Prostate gland (tissue), 2 donors: ENCODE measurements around the gene BST1. TPM values are rescaled to one million over a fixed set of nuclear protein-coding genes. Genes with fewer than 3 reads are reported as not detected.

Source experiments
- DNase-seq: peaks from one replicate; pipeline ENCODE4 v3.0.0-alpha.2; 2019; ENCODE audit warnings: low spot score
- H3K27ac ChIP-seq, 2 donors: fragments of 200-600 bp; sonication (generic); 2 replicates each; pipeline ENCODE4 v1.5.1; 2017 to 2019
- H3K27me3 ChIP-seq: fragments of 200-600 bp; sonication (generic); replicated peaks from 2 replicates; pipeline ENCODE4 v1.5.1; 2019; ENCODE audit not compliant: insufficient read depth
- H3K36me3 ChIP-seq, 2 donors: fragments of 200-600 bp; sonication (generic); 1 replicate in 1 of 2; 2 replicates in 1 of 2; pipeline versions ENCODE4 v1.5.1 to v1.8.1; 2017 to 2019
- H3K4me1 ChIP-seq: fragments of 200-600 bp; sonication (generic); replicated peaks from 2 replicates; pipeline ENCODE4 v1.5.1; 2019
- H3K4me3 ChIP-seq, 2 donors: fragments of 200-600 bp; sonication (generic); 2 replicates each; pipeline ENCODE4 v1.5.1; 2017 to 2019
- H3K9me3 ChIP-seq: fragments of 200-600 bp; sonication (generic); 2 replicates; pipeline ENCODE4 v1.5.1; 2017
- CTCF ChIP-seq, 4 experiments: fragments of 200-600 bp in 2 of 4; fragments of 450-650 bp in 2 of 4; sonication (generic) in 2 of 4; IDR thresholded peaks; 1 replicate in 3 of 4; 2 replicates in 1 of 4; pipeline ENCODE4 v1.5.1; 2016 to 2019; ENCODE audit warnings: antibody characterized with exemption in 4 of 4, mild to moderate bottlenecking in 2 of 4, moderate library complexity in 2 of 4
- POLR2A ChIP-seq: fragments of 450-650 bp; IDR thresholded peaks from one replicate; pipeline ENCODE4 v1.6.1; 2016; ENCODE audit warnings: antibody characterized with exemption, mild to moderate bottlenecking
- POLR2AphosphoS5 ChIP-seq: sonication (generic); formaldehyde crosslinking; IDR thresholded peaks from one replicate; pipeline ENCODE4 v1.6.1; 2017; ENCODE audit warnings: antibody characterized with exemption
- WGBS: methylation state at CpG from one replicate; pipeline ENCODE4 v1.1.5; 2018; 5-methylcytosine and 5-hydroxymethylcytosine counted together
- intact Hi-C: fragments of 100-400 bp; cut with DNase I; formaldehyde crosslinking; loops from one replicate; pipeline ENCODE4 v1.14.2; 2022
- total RNA-seq, 2 donors: library from RNA; depleted of rRNA; stranded (reverse); fragments of >200 nt; gene quantifications; one replicate each; pipeline ENCODE4 v1.1.0, GENCODE V29; 2016

The BST1 gene
- total RNA-seq, 2 donors from 2014 or later = 1.1 to 2.3 TPM

- TF ChIP-seq CTCF (IDR thresholded peaks at IDR 0.05) (no peak), POLR2AphosphoS5 (no peak), POLR2A (no peak)
- Histone ChIP-seq H3K27me3 (no peaks in the 10 kb centered on the region), H3K36me3 (no peaks in the 10 kb centered on the region), H3K27ac (no peak overlapping the region), H3K9me3 (no peaks in the 10 kb centered on the region), H3K4me3 (no peak overlapping the region), H3K4me1 (no peaks in the 10 kb centered on the region)
- 73% methylated on average over 1 of the region's 1 CpG for WGBS
- DNase-seq = no peak
- intact Hi-C loops = loop anchor here (10.0 kb wide), 1 partner anchor 266 kb away; no protein-coding TSS in a partner anchor
Measured at GRCh38 chr4:15738877-15739276, 36.0 kb downstream of the BST1 start.

- no peaks in the 10 kb centered on the region for H3K4me1 ChIP-seq
- H3K27ac ChIP-seq = no peak overlapping the region
- H3K4me3 ChIP-seq = no peak overlapping the region
- no peaks in the 10 kb centered on the region for H3K36me3 ChIP-seq
- no peaks in the 10 kb centered on the region for H3K9me3 ChIP-seq
- DNase-seq = no peak
- no peaks in the 10 kb centered on the region for H3K27me3 ChIP-seq
- WGBS = 75% methylated on average over 11 of the region's 11 CpGs
- TF ChIP-seq POLR2AphosphoS5 (no peak), CTCF (IDR thresholded peaks at IDR 0.05) (no peak), POLR2A (no peak)
- intact Hi-C loops = no loop called here
Measured at GRCh38 chr4:15740764-15741404, 38.0 kb downstream of the BST1 start.

- WGBS = 59% methylated on average over 1 of the region's 1 CpG
- DNase-seq = no peak
- H3K27me3 ChIP-seq = no peaks in the 10 kb centered on the region
- H3K4me3 ChIP-seq = no peak overlapping the region
- no peak for TF ChIP-seq POLR2AphosphoS5
- TF ChIP-seq CTCF (IDR thresholded peaks at IDR 0.05) = no peak
- TF ChIP-seq POLR2A = no peak
- no peaks in the 10 kb centered on the region for H3K36me3 ChIP-seq
- H3K27ac ChIP-seq = no peak overlapping the region
- no peaks in the 10 kb centered on the region for H3K4me1 ChIP-seq
- no peaks in the 10 kb centered on the region for H3K9me3 ChIP-seq
- intact Hi-C loops = no loop called here
Measured at GRCh38 chr4:15742083-15742582, 39.3 kb downstream of the BST1 start.

- Histone ChIP-seq H3K36me3 (no peaks in the 10 kb centered on the region), H3K27me3 (no peaks in the 10 kb centered on the region), H3K4me3 (no peak overlapping the region), H3K4me1 (no peaks in the 10 kb centered on the region), H3K27ac (no peak overlapping the region), H3K9me3 (no peaks in the 10 kb centered on the region)
- no peak for DNase-seq
- 29% methylated on average over 1 of the region's 1 CpG for WGBS
- intact Hi-C loops = no loop called here
- TF ChIP-seq CTCF (IDR thresholded peaks at IDR 0.05) (no peak), POLR2A (no peak), POLR2AphosphoS5 (no peak)
Measured at GRCh38 chr4:15742637-15743036, 39.8 kb downstream of the BST1 start.

- Histone ChIP-seq H3K27ac (no peak overlapping the region), H3K27me3 (no peaks in the 10 kb centered on the region), H3K36me3 (no peaks in the 10 kb centered on the region), H3K4me1 (no peaks in the 10 kb centered on the region), H3K4me3 (no peak overlapping the region), H3K9me3 (no peaks in the 10 kb centered on the region)
- TF ChIP-seq CTCF (IDR thresholded peaks at IDR 0.05) (no peak), POLR2AphosphoS5 (no peak), POLR2A (no peak)
- no peak for DNase-seq
- WGBS = 28% methylated on average over 5 of the region's 5 CpGs
- intact Hi-C loops = no loop called here
Measured at GRCh38 chr4:15744016-15744545, 41.2 kb downstream of the BST1 start.
